OCI-M2 (cell line): Measurements from ENCODE around the gene DTWD1.
"Not testable (repeated sequence)": the region's sequence is repeated elsewhere in the genome, so short reads cannot be mapped to it uniquely, and the experiment has no call there.

Source experiments
- DNase-seq: peaks from one replicate; lab custom pipeline; 2025; ENCODE audit not compliant: unreplicated experiment; lab: John Stamatoyannopoulos, UW

DTWD1 gene, protein sequence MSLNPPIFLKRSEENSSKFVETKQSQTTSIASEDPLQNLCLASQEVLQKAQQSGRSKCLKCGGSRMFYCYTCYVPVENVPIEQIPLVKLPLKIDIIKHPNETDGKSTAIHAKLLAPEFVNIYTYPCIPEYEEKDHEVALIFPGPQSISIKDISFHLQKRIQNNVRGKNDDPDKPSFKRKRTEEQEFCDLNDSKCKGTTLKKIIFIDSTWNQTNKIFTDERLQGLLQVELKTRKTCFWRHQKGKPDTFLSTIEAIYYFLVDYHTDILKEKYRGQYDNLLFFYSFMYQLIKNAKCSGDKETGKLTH

DNA sequence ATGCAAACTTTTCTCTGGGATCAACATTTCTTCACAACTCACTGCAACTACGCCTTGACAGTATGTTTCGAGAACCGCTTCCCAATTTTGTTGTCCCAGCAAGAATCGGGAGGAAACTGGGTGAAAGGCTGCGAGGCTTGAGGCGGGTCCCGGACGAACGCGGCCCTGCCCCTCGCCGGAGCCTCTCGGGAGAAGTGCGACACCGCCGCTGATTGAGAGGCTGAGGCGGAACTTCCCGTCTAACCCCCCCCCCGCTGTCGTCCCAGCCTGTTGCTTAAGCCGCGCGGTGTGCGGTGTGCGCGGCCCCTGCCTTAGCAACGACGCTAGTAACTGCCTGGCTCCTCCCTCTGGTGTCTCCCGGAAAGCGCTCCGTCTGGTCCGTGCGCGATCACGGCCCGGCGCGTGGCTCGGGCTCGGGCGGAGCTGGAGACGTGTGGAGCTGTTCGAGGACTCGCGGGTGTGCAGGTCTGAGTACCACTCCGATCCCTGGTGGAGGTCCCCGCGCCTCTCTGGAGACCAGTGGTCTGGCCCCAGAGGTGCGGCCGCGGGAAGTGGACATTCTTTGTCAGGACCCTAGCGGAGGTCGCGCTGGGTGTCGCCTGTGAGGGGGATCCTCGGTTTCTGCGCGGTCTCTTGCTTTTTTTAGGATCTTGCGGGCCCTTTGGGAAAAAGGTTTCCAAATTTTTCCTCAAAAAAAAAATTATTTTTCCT, at the start of gene DTWD1, which contains the start of gene FAM227B:
Gene DTWD1 (plus strand): TSS at position 391 of the 711 bp plus-strand sequence. CDS start 4,120 bp downstream, outside the sequence.
Gene FAM227B (minus strand): TSS at position 161 of the 711 bp plus-strand sequence. CDS start 5,647 bp downstream, outside the sequence.
- peak; percentile 76 for DNase-seq

DNA sequence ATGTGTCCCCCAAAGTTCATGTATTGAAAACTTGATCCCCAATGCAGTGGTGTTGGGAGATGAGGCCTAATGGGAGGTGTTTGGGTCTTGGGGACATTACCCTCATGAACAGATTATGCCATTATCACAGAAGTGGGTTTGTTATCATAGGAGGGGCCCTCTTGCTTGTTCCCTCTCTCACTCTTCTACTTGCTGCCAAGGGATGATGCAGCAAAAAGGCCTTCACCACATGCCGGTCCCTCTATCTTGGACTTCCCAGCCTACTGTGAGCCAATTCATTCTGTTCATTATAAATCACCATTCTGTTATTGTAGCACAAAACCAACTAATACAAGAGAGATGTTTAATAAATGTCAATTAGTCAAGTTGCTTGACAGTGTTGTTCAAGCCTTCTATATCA, 47.4 kb upstream of the DTWD1 start:
- no peak for DNase-seq

DNA sequence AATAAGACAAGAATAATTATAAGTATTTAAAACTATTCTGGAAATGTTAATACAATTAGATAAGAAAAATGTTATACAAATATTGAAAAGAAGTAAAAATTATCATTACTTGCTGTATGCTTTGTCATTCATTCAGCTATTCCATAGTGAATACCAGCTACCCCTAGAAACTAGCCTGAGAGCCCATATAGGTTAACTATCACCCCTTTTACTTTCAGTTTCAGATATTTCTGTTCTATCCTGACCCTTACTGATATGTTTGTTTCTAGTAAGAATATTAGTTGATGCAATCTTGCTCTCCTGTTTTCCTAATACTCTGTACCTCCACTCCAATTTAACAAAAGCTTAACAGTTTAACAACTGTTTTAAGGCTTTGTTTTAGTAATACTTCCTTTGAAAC, 31.8 kb upstream of the DTWD1 start:
- no peak for DNase-seq

DNA sequence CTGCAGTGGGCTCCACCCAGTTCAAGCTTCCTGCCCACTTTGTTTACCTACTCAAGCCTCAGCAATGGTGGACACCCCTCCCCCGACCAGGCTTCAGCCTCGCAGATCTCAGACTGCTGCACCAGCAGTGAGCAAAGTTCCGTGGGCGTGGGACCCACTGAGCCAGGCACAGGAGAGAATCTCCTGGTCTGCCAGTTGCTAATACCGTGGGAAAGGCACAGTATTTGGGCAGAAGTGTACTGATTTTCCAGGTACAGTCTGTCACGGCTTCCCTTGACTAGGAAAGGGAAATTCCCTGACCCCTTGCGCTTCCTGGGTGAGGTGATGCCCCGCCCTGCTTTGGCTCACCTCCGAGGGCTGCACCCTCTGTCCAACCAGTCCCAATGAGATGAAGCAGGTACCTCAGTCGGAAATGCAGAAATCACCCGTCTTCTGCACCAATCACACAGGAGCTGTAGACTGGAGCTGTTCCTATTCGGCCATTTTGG, 28.0 kb upstream of the DTWD1 start:
- not testable (repeated sequence) for DNase-seq

DNA sequence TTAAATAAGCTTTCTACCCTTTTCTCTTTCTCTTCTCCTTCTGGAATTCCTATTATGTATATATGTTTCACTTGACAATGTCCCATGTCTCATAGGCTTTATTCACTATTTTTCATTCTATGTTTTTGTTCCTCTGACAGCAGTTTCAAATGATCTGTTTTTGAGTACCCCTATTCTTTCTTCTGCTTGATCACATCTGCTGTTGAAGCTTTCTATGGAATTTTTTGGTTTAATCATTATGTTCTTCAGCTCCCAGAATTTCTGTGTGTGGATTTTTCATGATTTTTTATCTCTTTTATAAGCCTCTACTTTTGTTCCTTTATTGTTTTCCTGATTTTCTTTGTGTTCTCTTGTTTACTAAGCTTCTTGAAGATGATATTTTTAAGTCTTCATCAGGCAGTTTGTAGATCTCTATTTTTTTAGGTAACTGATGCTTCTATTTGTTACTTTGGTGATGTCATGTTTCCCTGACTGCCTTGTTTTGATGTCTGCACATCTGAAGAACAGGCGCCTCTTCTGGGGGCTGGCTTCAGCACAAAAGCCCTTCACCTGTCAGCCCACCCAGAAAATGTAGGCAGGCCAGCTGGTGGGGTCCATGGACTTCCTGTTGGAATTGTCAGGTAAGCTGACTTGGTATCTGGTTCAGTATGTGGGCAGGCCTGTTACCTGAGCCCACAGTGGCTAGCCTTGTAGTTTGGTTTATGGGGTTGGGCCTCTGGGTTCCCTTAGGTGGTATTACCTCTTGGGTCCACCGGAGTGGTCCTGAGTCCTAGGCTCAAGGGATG, 16.0 kb upstream of the DTWD1 start:
- DNase-seq, result no peak

DNA sequence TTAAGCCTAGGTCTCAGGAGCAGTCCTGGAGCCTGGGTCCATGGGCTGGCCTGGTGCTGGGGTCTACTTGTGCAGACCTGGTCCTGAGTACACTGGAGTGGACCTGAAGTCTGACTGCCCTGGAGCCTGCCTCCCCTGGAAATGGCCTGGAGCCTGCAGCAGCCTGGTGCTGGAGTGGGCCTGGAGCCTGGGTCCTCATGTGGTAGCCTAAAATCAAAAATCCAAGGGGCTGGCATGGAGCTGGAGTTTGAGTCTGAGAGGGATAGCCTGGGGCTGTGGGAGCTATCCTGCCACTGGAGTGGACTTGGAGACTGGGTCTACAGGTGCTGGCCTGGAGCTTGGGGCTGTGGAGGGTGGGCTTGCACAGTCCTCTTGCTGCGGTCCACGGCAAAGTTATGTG, 15.3 kb upstream of the DTWD1 start:
- no peak for DNase-seq

DNA sequence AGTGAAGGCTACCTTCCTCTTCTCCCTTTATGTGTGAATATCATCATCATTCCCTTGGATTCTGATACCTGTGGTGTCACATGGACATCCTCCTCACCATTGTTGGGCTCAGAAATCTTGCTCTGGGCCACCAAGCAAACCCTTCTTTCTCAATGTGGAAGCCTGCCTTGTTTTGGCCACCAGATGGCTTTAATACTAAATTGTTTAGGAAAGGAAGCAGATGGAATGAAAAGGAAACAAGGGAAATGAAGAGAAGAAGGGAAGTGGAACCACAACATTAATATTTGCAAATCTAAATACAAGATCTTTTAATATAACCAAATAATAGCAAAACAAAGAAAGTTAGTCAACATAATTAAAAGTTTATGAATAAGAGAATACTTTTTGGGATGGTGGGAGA, 14.3 kb upstream of the DTWD1 start:
- no peak for DNase-seq

DNA sequence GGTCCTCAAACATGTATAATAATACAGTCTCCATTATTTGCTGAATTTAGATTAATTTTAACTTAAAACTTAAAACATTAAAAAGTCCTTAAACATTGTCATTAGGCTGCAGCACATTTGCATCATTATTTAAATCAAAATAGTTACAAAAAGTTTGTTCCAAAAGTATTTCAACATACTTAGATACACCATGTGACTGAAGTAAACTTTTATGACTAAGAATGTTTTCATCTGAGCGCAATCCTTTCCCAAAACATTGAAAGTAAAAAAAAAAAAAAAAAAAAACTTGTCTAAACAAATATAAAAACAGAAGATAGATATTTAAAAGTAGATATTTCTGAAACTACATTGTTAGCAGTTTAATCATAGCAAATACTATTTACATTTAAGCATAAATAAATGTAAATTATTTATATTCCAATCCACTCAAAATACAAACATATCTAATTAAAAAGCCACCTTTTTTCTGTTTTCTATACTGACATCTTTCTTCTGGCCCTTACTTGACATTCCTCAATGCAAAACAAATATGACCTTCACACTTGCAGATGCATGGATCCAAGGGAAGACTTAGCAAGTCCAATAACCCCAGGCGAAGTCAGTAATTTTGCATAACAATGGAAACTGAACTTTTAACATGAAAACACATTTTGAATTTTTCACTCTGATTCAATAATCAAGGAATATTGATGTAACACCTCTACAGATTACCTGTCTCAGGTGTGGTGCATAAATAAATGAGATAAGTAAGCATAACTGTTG, 10.5 kb upstream of the DTWD1 start:
- no peak for DNase-seq

DNA sequence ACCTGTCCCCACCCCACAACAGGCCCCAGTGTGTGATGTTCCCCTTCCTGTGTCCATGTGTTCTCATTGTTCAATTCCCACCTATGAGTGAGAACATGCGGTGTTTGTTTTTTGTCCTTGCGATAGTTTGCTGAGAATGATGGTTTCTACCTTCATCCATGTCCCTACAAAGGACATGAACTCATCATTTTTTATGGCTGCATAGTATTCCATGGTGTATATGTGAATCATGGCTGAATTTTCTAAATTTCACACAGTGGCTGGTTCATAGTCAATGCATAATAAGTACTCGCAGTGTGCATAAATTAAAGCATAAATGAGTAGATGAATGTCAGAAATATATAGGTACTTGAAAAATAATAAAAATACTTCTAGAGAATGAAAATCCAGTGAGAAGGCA, 8.6 kb upstream of the DTWD1 start:
- DNase-seq, result not testable (repeated sequence)

DNA sequence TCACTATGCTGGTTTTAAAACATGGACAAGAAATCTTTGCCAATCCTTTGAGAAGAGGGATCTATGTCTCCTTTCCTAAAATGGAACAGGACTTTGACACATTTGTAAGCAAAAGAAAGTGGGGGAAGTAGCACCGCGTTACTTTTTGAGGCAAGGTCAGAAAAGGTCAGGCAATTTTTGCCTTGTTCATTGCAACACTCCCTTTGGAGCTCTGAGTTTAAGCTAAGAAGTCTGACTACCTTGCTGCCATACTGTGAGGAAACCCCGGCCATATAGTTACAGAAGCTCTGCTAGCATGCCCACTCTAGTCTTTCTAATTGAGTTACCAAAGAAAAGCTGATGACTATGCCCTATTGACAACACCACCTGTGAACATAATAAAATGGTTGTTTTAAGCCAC, 1.6 kb upstream of the DTWD1 start:
- no peak for DNase-seq

DNA sequence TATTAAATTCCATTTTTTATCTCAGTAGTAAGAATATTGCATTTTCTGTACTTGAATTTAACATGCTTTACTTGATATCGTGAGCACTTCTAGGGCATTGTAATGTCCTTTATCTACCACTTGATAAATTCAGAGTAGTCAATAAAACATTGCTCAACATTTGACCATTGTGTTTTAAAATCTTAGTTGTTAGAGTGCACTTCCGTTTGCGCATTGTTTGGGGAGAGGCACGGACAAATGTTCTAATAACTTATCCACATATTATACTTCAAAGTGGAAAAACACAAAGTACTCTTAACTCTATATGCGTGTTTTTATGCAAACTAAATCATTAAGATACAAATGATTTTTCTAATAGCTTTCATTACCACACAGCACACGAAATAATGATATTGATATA, 649 bp upstream of the DTWD1 start:
- DNase-seq, result no peak

DNA sequence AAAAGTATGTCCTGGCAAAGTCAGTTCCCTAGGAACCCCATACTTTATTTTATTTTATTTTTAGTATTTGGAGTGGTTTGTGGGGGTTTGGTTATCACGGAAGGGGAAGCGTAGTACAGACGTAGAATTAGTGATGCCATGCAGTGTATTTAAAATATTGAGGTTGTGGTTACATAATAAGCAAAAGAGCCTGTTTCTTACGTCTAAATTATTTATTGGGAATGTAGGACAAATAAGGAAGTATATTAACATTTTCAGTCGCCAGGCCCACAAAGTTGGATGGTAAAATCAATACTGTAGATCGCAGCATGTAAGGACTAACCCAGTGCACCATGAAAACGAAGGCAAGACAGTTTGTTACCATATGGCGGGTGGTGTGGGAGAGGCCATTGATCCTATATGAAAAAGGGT, 558 bp downstream of the DTWD1 start:
- no peak for DNase-seq

DNA sequence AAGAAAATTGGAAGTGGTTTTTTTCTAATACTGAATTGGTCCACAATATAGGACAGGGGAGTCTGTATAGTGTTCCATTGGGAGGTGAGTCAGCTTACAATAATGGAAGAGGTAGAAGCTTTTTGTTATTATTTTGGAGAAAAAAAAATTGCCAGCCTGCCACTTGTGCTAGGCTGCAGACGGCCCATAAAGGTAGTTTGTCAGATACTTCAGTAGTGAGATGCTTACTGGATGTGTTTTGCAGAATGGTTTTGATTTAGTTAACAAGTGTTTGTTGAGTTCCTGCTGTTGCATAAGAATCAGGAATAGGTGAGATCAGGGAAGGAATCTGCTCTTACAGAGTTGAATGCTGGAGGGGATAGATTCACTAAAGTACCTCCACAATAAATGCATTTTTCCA, 1.0 kb downstream of the DTWD1 start:
- no peak for DNase-seq

DNA sequence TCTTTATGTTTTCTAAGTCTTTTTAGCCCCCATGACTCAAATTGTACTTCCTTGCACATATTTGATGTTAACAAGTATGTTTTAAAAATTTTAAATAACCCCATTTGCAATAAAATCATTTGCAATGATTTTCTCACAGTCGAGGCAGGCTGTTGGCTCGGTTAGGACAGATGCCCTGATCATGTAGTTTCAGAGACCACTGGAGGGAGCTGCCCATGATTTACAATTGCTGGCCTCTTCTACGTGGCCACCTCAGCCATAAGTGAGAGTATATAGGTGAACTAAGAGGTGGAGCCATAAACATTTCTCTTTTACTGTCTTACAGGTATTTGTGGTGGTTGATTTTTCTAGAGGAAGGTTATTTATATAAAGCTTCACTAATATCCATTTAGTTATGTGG, 1.7 kb downstream of the DTWD1 start:
- no peak for DNase-seq

DNA sequence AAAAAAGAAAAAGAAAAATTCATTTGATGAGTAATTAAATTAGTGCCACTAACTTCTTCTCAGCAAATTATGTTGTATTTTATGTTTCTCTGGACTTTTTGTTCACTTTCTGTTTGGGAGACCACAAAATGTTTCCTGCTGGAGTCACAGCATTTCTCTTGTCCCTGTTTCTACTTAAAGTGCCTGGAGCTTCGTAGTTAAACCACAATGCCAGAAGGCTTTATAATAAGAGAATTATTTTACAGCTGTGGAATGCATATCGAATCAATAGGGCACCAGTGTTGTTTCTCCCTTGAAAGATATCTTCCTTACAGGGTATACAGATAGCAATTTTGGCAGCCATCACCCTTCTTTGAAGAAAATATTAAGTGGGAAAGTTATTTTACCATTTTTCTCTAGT, 3.2 kb downstream of the DTWD1 start:
- no peak for DNase-seq

DNA sequence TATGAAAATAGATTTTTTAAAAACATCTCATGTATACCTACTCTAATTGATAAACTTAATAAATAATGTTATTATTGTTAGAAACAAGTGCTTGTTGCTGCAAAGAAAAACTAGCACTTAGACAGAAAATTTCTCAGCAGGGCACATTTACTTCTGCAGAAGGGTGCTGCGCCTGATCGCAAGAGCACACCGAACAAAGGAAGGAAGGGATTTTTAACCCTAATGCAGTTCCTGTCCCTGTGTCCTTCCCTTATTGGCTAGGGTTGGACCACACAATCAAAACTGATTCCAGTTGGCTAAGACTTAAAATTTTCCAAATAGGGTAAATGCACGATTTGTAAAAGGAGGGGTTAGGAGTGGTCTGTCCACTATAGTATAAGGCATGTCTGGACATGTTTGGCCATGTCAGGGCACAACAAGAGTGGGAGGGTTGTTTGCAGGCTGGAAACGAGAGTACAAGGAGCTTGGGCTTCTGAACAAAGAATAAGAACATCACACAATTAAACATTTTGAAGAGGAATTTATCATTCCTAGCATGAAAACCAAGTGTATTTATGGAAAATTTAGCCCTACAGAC, 4.7 kb downstream of the DTWD1 start:
- no peak for DNase-seq

DNA sequence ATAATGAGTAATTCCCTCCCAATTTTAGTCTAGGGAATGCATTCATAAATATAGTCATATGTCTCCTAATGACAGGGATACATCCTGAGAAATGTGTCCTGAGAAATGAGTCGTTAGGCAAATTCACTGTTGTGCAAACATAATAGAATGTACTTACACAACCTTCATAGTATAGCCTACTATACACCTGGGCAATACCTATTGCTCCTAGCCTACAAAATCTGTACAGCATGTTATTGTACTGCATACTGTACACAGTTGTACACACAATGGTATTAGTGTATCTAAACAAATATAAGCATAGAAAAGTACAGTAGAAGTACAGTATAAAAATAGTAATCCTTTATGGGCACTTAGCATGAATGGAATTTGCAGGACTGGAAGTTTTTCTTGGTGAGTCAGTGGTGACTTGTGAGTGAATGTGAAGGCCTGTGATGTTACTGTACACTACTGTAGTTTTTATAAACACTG, 6.6 kb downstream of the DTWD1 start:
- no peak for DNase-seq

DNA sequence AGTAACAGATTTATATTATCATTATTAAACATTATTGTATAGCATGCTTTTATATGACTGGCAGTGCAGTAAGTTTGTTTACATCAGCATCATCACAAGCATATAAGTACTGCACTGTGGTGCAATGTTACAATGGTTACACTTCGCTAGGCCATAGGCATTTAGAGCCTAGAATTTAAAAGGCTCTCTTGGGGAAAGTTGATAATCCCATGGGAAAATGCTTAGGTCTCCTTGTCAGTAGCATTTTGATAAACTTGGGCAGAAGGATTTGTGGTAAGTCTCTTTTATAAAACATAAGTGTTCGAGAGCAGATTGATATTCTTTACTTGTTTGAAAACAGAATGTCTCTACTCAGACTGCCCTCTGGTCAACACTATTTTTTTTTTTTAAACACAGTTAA, 7.5 kb downstream of the DTWD1 start:
- no peak for DNase-seq

DNA sequence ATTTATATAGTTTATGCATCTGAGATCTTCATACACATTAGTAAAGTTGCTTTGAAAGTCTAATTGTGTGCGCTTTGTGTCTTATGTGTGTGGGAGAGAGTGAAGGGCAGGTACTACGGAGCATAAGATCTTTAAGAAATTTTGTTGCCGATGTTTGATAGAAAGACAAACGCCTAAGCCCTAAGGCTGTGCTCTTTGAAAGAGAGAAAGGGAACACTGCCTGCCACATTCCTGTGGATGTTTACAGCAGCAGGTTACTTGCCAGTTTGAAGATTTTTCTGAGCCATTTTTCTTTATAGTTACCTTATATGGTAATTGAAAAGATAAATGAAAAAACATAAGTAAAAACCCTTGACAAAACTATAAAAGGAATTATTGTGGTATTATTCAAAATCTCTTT, 17.0 kb downstream of the DTWD1 start:
- no peak for DNase-seq

DNA sequence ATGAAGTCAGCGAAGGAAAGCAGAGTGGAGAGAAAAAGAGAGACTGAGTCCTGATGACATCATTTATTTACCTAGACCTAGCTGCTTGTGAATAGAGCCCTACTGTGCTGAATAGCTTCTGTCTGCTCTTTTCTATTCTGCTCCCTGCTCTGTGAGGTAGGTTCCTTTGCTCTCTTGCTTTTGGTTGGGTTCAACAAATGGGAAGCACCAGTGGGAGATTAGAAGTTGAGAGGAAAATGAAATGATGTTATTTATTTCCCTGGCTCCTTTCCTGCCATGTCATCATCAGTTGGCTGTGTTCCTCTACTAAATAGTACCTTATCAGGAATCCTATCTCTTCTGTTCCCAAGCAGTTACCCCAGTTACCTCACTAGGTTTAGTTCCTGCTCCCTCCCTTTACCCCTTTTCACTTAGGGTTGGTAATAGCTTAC, 23.5 kb downstream of the DTWD1 start:
- DNase-seq, result no peak
